GM13977 (cell line): ENCODE data around the gene DLG2.
"Not testable (repeated sequence)": the region's sequence is repeated elsewhere in the genome, so short reads cannot be mapped to it uniquely, and the experiment has no call there.

Source experiments
- DNase-seq: peaks from one replicate; pipeline ENCODE4 v3.0.0; 2012; ENCODE audit warnings: low spot score
- in situ Hi-C: fragments of 300-500 bp; cut with MboI; formaldehyde crosslinking; loops from one replicate; pipeline ENCODE4 v1.12.0; 2022; ENCODE audit warnings: low sequenced_read_pairs, low pct_unique_long_range_greater_than_20kb, mixed read lengths, inconsistent platforms; ENCODE audit not compliant: unreplicated experiment
- TF ChIP-seq, protein P1 (sequence below): IDR thresholded peaks from 2 replicates; pipeline ENCODE4 v1.5.1; 2012; ENCODE audit warnings: mild to moderate bottlenecking, control low read depth; ENCODE audit not compliant: insufficient read depth; ENCODE audit errors: extremely low read depth, missing control alignments

The DLG2 gene

DNA sequence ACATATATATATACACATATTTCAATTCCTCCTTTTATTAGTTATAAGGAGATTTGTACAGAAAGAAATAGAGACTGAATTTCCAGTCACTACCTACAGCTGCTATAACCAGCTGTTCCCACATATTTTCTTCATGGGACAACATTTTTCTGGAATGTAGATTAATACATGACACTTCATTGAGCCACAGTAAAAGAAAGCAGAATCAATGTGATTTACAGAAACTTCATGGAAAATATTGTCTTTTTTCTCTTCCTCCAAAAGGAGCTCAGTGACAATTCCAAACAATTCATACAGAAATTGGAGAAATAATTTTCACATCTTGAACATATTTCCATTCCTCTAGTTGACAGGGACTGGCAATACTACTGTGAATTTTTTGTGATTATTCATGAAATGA, 249.2 kb downstream of the DLG2 start:
- DNase-seq: no peak
- TF ChIP-seq, protein P1, sequence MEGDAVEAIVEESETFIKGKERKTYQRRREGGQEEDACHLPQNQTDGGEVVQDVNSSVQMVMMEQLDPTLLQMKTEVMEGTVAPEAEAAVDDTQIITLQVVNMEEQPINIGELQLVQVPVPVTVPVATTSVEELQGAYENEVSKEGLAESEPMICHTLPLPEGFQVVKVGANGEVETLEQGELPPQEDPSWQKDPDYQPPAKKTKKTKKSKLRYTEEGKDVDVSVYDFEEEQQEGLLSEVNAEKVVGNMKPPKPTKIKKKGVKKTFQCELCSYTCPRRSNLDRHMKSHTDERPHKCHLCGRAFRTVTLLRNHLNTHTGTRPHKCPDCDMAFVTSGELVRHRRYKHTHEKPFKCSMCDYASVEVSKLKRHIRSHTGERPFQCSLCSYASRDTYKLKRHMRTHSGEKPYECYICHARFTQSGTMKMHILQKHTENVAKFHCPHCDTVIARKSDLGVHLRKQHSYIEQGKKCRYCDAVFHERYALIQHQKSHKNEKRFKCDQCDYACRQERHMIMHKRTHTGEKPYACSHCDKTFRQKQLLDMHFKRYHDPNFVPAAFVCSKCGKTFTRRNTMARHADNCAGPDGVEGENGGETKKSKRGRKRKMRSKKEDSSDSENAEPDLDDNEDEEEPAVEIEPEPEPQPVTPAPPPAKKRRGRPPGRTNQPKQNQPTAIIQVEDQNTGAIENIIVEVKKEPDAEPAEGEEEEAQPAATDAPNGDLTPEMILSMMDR: no peak
- in situ Hi-C loops: no loop called here

DNA sequence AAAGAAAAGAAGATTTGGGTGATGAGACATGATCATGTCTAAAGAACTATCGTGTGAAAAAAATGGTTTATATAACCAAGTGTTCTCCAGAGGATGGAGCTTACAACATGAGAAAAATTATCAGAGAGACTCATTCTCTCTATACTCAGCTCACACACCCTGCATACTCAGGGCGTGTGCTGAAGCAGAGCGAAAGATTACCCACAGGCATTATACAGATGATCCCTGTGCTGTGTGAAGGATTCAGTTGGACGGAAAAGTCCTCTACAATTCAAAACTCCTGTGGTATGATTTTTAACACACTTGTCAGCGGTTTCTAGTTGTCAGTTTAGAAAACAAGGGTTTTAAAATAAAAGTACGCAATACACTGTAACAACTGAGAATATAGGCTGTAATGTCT, 267.3 kb downstream of the DLG2 start:
- no peak for DNase-seq
- TF ChIP-seq, protein P1: no peak
- in situ Hi-C loops: no loop called here

DNA sequence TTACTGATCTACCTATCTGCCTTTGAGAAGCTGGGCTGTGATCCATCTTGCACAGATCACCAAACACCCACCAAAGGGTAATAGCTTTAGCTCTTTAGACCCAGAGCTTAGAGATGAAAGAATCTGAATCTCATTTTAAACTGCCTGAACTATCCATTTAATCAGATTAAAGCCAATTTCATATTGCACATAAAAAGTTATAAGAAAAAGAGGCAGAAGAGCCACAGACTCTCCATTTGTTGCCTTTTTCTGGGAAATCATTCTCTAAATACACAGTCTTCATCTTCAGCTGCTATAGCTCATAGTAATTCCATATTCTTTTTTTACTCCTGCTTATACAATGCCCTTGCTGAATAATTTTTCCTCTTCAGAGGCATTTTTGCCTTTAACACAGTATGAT, 271.2 kb downstream of the DLG2 start:
- DNase-seq: no peak
- TF ChIP-seq, protein P1: no peak
- in situ Hi-C loops: no loop called here

DNA sequence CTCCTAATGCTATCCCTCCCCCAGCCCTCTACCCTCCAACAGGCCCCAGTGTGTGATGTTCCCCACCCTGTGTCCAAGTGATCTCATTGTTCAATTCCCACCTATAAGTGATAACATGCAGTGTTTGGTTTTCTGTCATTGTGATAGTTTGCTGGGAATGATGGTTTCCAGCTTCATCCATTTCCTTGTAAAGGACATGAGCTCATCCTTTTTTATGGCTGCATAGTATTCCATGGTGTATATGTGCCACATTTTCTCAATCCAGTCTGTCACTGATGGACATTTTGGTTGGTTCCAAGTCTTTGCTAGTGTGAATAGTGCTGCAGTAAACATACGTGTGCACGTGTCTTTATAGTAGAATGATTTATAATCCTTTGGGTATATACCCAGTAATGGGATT, 277.6 kb downstream of the DLG2 start:
- DNase-seq, in situ Hi-C loops: not testable (repeated sequence)

DNA sequence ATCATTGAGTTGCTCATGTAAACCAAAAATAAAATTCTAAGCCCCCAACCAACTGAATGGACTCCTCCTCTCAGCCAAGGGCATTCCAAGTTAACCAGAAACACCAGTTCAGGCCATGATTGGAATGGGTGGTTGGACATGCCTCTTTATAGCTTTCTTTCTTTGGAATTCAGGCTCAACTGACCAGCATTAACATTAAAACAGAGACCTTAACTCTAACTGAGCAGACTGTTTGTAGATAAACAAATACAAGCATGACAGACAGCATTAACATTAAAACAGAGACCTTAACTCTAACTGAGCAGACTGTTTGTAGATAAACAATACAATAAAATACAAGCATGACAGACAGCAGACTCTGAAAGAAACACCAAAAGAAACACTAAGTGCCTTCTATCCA, 278.2 kb downstream of the DLG2 start:
- DNase-seq: no peak

DNA sequence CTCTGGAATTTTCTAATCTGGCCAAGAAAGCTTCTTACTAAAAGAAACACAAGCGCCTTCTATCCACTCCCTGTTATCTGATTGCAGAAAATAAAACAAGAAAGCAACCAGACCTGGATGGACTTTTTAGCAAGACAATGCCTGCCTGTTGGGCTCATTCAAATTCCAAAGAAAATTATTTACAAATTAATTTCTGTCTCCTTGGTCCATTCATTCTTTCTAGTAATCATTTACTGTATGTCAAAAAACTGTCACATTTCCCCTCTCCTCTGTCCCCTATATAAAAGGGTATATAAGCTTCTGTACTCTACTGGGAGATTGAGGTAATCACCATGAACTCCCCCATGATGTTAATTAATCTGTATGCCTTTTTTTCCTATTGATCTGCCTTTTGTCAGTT, 279.9 kb downstream of the DLG2 start:
- DNase-seq: no peak
- in situ Hi-C loops: no loop called here

More for the DNA sequence above, 278.2 kb downstream of the DLG2 start:
- TF ChIP-seq, protein P1: no peak
- in situ Hi-C loops: no loop called here

DNA sequence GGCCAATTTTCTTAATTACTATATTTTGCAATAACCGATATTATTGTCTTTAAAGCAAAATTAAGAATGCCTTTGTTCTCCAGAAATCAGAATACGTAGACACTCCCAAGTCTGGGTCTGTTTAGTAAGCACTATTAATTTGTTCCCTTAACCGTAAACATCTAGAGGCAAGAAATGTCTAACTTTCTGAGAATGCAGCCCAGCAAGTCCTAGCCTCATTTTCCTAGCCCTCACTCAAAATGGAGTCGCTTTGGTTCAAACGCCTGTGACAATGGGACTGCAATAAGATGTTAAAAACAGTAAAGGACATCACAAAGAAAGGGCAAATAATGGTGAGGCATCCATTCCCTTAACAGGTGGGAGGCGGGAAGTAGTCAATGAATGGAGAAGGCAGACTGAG, 280.7 kb downstream of the DLG2 start:
- in situ Hi-C loops: no loop called here
- TF ChIP-seq, protein P1: no peak
- no peak for DNase-seq

More for the DNA sequence above, 279.9 kb downstream of the DLG2 start:
- TF ChIP-seq, protein P1: no peak

DNA sequence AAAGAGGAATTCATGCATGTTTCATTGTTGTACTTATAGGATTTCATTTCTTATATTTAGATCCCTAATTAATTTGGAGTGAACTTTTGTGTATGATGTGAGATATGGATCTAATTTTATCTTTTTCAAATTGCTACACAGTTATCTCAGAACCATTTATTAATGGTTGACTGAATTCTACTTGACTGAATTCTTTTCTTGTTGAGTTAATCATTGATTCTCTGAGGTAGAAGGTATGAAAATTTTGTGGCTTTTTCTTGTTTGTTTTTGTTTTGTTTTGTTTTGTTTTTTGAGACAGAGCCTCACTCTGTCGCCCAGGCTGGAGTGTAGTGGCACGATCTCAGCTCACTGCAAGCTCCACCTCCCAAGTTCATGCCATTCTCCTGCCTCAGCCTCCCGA, 286.3 kb downstream of the DLG2 start:
- in situ Hi-C loops, DNase-seq: not testable (repeated sequence)
